Measurements from ENCODE around the gene ZNF219.

Gene ZNF219

GRCh38 chr14:21102521-21103410 is 4.3 kb upstream of the ZNF219 start:
- TF ChIP-seq CTCF (IDR thresholded peaks at IDR 0.05; ENCODE audit: insufficient read depth, missing control alignments), result no peak
- FAIRE-seq, result no peak
- peak; percentile 20 for DNase-seq (ENCODE audit: insufficient read length, low spot score)

GRCh38 chr14:21101802-21102413 is 3.5 kb upstream of the ZNF219 start:
- FAIRE-seq (no peak), DNase-seq (ENCODE audit: insufficient read length, low spot score) (no peak)
- no peak for TF ChIP-seq CTCF (IDR thresholded peaks at IDR 0.05; ENCODE audit: insufficient read depth, missing control alignments)

- DNase-seq (ENCODE audit: insufficient read length, low spot score) (no peak), FAIRE-seq (no peak)
- no peak for TF ChIP-seq CTCF (IDR thresholded peaks at IDR 0.05; ENCODE audit: insufficient read depth, missing control alignments)
These were observed 2.5 kb upstream of the ZNF219 start, which contains the start of gene TMEM253 for GRCh38 chr14:21100931-21101330. TMEM253 (plus strand) TSS chr14:21101066; CDS start chr14:21101344, 278 bp downstream.

- FAIRE-seq, result no peak
- no peak for TF ChIP-seq CTCF (IDR thresholded peaks at IDR 0.05; ENCODE audit: insufficient read depth, missing control alignments)
- DNase-seq (ENCODE audit: insufficient read length, low spot score), result no peak
These were observed 1.1 kb upstream of the ZNF219 start for GRCh38 chr14:21099596-21099985.

- TF ChIP-seq CTCF (IDR thresholded peaks at IDR 0.05; ENCODE audit: insufficient read depth, missing control alignments), result no peak
- DNase-seq (ENCODE audit: insufficient read length, low spot score), result no peak
- FAIRE-seq, result no peak
These were observed 589 bp upstream of the ZNF219 start for GRCh38 chr14:21098892-21099595.

- DNase-seq (ENCODE audit: insufficient read length, low spot score) (no peak), FAIRE-seq (no peak)
- TF ChIP-seq CTCF (IDR thresholded peaks at IDR 0.05; ENCODE audit: insufficient read depth, missing control alignments), result no peak
These were observed 799 bp downstream of the ZNF219 start for GRCh38 chr14:21097636-21098075.

All from D721Med (cell line).